MCF 10A (cell line): ENCODE results near the gene FAM181A. TPM values are rescaled to one million over a fixed set of nuclear protein-coding genes. Genes with fewer than 3 reads are reported as not detected.

Experiments used
- BruUV-seq: library from RNA; stranded (reverse); fragments of 400-500 nt; replicated peaks from 2 replicates; lab custom pipeline; 2021; lab: Mats Ljungman, UMichigan
- CTCF ChIA-PET: fragments of 300-600 bp; sonication (Branson Sonifier 250); formaldehyde crosslinking; extraction: SDS; loops from one replicate; lab custom pipeline; 2021; ENCODE audit warnings: antibody characterized with exemption, inconsistent platforms; lab: Yijun Ruan, JAX
- POLR2A ChIA-PET: fragments of 300-600, 350-650 bp; sonication (Branson Sonifier 250); formaldehyde crosslinking; extraction: SDS; loops from one replicate; lab custom pipeline; 2020; ENCODE audit warnings: antibody characterized with exemption, inconsistent platforms; lab: Yijun Ruan, JAX
- DNase-seq: peaks from one replicate; pipeline ENCODE4 v3.0.0-alpha.2; 2018; ENCODE audit not compliant: unreplicated experiment
- H3K27ac Mint-ChIP-seq: one replicate; pipeline ENCODE4 v1.8.0; 2022; ENCODE audit warnings: mild to moderate bottlenecking, low read depth, mixed read lengths; ENCODE audit not compliant: unreplicated experiment
- H3K27me3 Mint-ChIP-seq: one replicate; pipeline ENCODE4 v1.8.0; 2022; ENCODE audit warnings: mixed read lengths; ENCODE audit not compliant: insufficient read depth, unreplicated experiment
- H3K36me3 Mint-ChIP-seq: one replicate; pipeline ENCODE4 v1.8.0; 2022; ENCODE audit warnings: mild to moderate bottlenecking, moderate library complexity, mixed read lengths; ENCODE audit not compliant: insufficient read depth, unreplicated experiment
- H3K4me1 Mint-ChIP-seq: one replicate; pipeline ENCODE4 v1.8.0; 2022; ENCODE audit warnings: mixed read lengths; ENCODE audit not compliant: insufficient read depth, unreplicated experiment
- H3K4me3 Mint-ChIP-seq: one replicate; pipeline ENCODE4 v1.8.0; 2022; ENCODE audit warnings: mild to moderate bottlenecking, moderate library complexity, mixed read lengths; ENCODE audit not compliant: unreplicated experiment
- H3K9me3 Mint-ChIP-seq: one replicate; pipeline ENCODE4 v1.8.0; 2022; ENCODE audit warnings: mixed read lengths; ENCODE audit not compliant: unreplicated experiment
- CTCF ChIP-seq: fragments of 200-600 bp; IDR thresholded peaks from one replicate; pipeline ENCODE4 v1.8.0; 2022; ENCODE audit warnings: antibody characterized with exemption, mild to moderate bottlenecking; ENCODE audit not compliant: unreplicated experiment
- intact Hi-C: fragments of 100-400 bp; cut with micrococcal nuclease; formaldehyde crosslinking; loops from 2 replicates; pipeline ENCODE4 v1.14.1; 2022
- total RNA-seq: library from RNA; stranded (reverse); gene quantifications from 2 replicates; pipeline ENCODE4 v1.2.3, GENCODE V29; 2022

FAM181A gene
- total RNA-seq, 1 experiment from 2014 or later = not detected

DNA sequence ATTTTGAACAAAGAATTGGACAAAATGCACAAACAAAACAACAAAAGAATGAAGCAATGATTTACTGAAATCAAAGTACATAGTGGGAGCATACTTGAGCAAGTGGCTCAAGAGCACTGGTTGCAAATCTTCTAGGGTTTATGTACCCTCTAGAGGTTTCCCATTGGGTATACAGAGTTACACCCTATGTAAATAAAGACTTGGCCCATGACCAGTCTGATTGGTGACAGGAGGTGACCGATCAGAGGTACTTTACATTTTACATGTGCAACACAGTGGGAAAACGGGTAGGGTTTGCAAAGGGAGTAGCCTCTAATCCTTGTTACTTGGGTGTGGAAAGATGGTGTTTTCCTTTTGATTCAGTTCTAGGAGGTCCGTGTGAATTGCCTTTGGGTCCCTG is 10.6 kb upstream of the FAM181A start:
- CTCF ChIA-PET = no interaction called here
- no peaks in the 10 kb centered on the region for H3K27me3 Mint-ChIP-seq
- no peaks in the 10 kb centered on the region for H3K36me3 Mint-ChIP-seq
- POLR2A ChIA-PET = interaction anchor here (0.6 kb wide), 1 partner anchor 84 kb away, joined by 3 read pairs; no protein-coding TSS in a partner anchor
- no peak overlapping the region for H3K27ac Mint-ChIP-seq
- intact Hi-C loops = no loop called here
- BruUV-seq = no TSS peak
- no peak overlapping the region for H3K4me3 Mint-ChIP-seq
- H3K9me3 Mint-ChIP-seq = peaks cover 15% of the 10 kb centered on the region
- no peak for DNase-seq
- no peaks in the 10 kb centered on the region for H3K4me1 Mint-ChIP-seq
- no peak for TF ChIP-seq CTCF

DNA sequence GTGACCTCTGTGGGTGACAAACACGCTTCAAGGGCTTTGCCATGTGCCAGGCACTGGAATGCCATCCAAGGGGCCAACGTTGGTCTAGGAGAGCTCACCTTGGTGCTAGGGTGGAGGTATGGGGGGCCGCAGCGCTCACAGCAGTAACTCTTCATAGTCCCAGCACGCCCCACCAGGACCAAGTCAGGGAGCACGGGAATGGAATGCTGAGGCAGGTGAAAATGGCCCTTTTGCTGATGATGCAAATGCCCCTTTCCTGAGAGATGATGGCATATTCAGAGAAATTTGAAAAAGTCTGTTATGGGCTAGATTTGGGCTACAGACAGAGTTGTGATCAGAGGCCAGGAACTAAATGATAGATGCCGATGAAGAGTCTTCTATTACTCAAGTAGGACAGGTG is 10.0 kb upstream of the FAM181A start:
- no TSS peak for BruUV-seq
- no peak for DNase-seq
- H3K4me3 Mint-ChIP-seq = no peak overlapping the region
- intact Hi-C loops = no loop called here
- ChIA-PET CTCF (interaction anchor here (0.6 to 1.0 kb wide), 3 partner anchors 11 to 225 kb away, joined by 3 to 4 read pairs (median 3); no protein-coding TSS in a partner anchor), POLR2A (interaction anchor here (0.6 kb wide), 1 partner anchor 85 kb away, joined by 3 read pairs; no protein-coding TSS in a partner anchor)
- TF ChIP-seq CTCF = no peak
- peaks cover 15% of the 10 kb centered on the region for H3K9me3 Mint-ChIP-seq
- no peaks in the 10 kb centered on the region for H3K4me1 Mint-ChIP-seq
- no peak overlapping the region for H3K27ac Mint-ChIP-seq
- no peaks in the 10 kb centered on the region for H3K36me3 Mint-ChIP-seq
- H3K27me3 Mint-ChIP-seq = no peaks in the 10 kb centered on the region

GRCh38 chr14:93921001-93921806 is 5.9 kb upstream of the FAM181A start:
- H3K27ac Mint-ChIP-seq = no peak overlapping the region
- no TSS peak for BruUV-seq
- H3K36me3 Mint-ChIP-seq = no peaks in the 10 kb centered on the region
- no peak overlapping the region for H3K4me3 Mint-ChIP-seq
- ChIA-PET POLR2A (no interaction called here), CTCF (interaction anchor here (0.6 to 0.7 kb wide), 3 partner anchors 18 to 741 kb away, joined by 3 read pairs; no protein-coding TSS in a partner anchor)
- H3K9me3 Mint-ChIP-seq = peaks cover 7% of the 10 kb centered on the region
- H3K4me1 Mint-ChIP-seq = no peaks in the 10 kb centered on the region
- H3K27me3 Mint-ChIP-seq = no peaks in the 10 kb centered on the region
- DNase-seq = no peak
- TF ChIP-seq CTCF = no peak
- intact Hi-C loops = no loop called here

DNA sequence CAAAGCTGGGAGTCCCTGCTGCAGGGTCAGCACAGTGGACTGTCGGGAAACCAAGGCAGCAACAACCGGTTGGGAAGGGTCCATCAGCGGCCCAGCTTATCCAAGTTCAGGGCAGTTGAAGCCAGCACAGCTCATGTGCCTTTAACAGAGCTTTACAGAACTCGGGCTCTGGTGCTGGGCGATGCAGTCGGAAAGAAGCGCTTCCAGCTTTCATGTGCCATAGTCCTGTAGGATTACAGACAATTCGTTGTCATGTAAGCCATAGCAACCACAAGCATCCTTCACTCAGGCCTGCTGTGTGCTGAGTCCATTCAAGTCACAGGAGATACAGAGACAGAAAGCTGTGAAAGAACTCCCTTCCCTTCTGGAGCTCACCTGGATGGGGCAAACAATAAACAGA is 3.5 kb upstream of the FAM181A start:
- intact Hi-C loops = no loop called here
- no peak overlapping the region for H3K4me3 Mint-ChIP-seq

More for the DNA sequence above, 3.5 kb upstream of the FAM181A start:
- Mint-ChIP-seq H3K4me1 (no peaks in the 10 kb centered on the region), H3K27me3 (no peaks in the 10 kb centered on the region), H3K27ac (no peak overlapping the region), H3K9me3 (peaks cover 7% of the 10 kb centered on the region), H3K36me3 (no peaks in the 10 kb centered on the region)
- ChIA-PET CTCF (interaction anchor here (0.6 to 1.3 kb wide), 4 partner anchors 14 to 40 kb away, joined by 3 to 4 read pairs (median 4); no protein-coding TSS in a partner anchor), POLR2A (interaction anchor here (1.4 kb wide), 1 partner anchor 13 kb away, joined by 3 read pairs; no protein-coding TSS in a partner anchor)
- BruUV-seq = no TSS peak
- no peak for DNase-seq
- TF ChIP-seq CTCF = no peak
